Neural progenitor cell (in vitro differentiated cells): ENCODE results near the gene APLP2. TPM values are rescaled to one million over a fixed set of nuclear protein-coding genes. Genes with fewer than 3 reads are reported as not detected.

Experiments
- DNase-seq: peaks from one replicate; pipeline ENCODE4 v3.0.0-alpha.2; 2016; ENCODE audit warnings: low spot score
- H2AFZ ChIP-seq: fragments of 200-600 bp; sonication (generic); replicated peaks from 2 replicates; pipeline ENCODE4 v1.6.1; 2016; ENCODE audit warnings: antibody characterized with exemption
- H3F3A ChIP-seq: fragments of 200-600 bp; sonication (generic); 2 replicates; pipeline ENCODE4 v1.6.1; 2016; ENCODE audit warnings: antibody characterized with exemption, low read depth
- H3K27ac ChIP-seq: fragments of 200-600 bp; sonication (generic); 2 replicates; pipeline ENCODE4 v1.5.1; 2016; ENCODE audit warnings: mild to moderate bottlenecking
- H3K27me3 ChIP-seq: fragments of 200-600 bp; sonication (generic); 2 replicates; pipeline ENCODE4 v1.6.1; 2016; ENCODE audit warnings: mild to moderate bottlenecking, moderate library complexity
- H3K36me3 ChIP-seq: fragments of 200-600 bp; sonication (generic); 2 replicates; pipeline ENCODE4 v1.5.1; 2016
- H3K4me1 ChIP-seq: fragments of 200-600 bp; sonication (generic); 2 replicates; pipeline ENCODE4 v1.6.1; 2016; ENCODE audit warnings: mixed run types
- H3K4me2 ChIP-seq: fragments of 200-600 bp; sonication (generic); 2 replicates; pipeline ENCODE4 v1.6.1; 2016
- H3K4me3 ChIP-seq: fragments of 200-600 bp; sonication (generic); 2 replicates; pipeline ENCODE4 v1.5.1; 2016
- H3K79me2 ChIP-seq: fragments of 200-600 bp; sonication (generic); 2 replicates; pipeline ENCODE4 v1.6.1; 2016; ENCODE audit warnings: low read depth
- H3K9ac ChIP-seq: fragments of 200-600 bp; sonication (generic); 2 replicates; pipeline ENCODE4 v1.6.1; 2016
- H3K9me3 ChIP-seq: fragments of 200-600 bp; sonication (generic); 2 replicates; pipeline ENCODE4 v1.5.1; 2016; ENCODE audit warnings: low read depth
- H4K20me1 ChIP-seq: fragments of 200-600 bp; sonication (generic); 2 replicates; pipeline ENCODE4 v1.6.1; 2016; ENCODE audit warnings: low read depth
- H3K27ac Mint-ChIP-seq: 3 replicates; pipeline ENCODE4 v1.8.0; 2021; ENCODE audit warnings: mixed read lengths
- H3K27me3 Mint-ChIP-seq: 2 replicates; pipeline ENCODE4 v1.8.0; 2022; ENCODE audit warnings: low read depth, mild to moderate bottlenecking, inconsistent platforms, moderate library complexity, mixed read lengths; ENCODE audit not compliant: insufficient read depth
- H3K36me3 Mint-ChIP-seq: 3 replicates; pipeline ENCODE4 v1.8.0; 2021; ENCODE audit warnings: mixed read lengths
- H3K4me1 Mint-ChIP-seq: 3 replicates; pipeline ENCODE4 v1.8.0; 2021; ENCODE audit warnings: mixed read lengths
- H3K4me3 Mint-ChIP-seq: 3 replicates; pipeline ENCODE4 v1.8.0; 2021; ENCODE audit warnings: mild to moderate bottlenecking, moderate library complexity, mixed read lengths
- H3K9me3 Mint-ChIP-seq: 3 replicates; pipeline ENCODE4 v1.8.0; 2020; ENCODE audit warnings: mixed read lengths
- CTCF ChIP-seq: fragments of 200-600 bp; sonication (generic); IDR thresholded peaks from 2 replicates; pipeline ENCODE4 v1.5.1; 2017; ENCODE audit warnings: antibody characterized with exemption, mild to moderate bottlenecking
- EZH2 ChIP-seq: fragments of 200-600 bp; sonication (generic); IDR thresholded peaks from 2 replicates; pipeline ENCODE4 v1.6.1; 2017; ENCODE audit warnings: antibody characterized with exemption, mild to moderate bottlenecking, moderate library complexity
- EZH2phosphoT487 ChIP-seq: fragments of 200-600 bp; sonication (generic); IDR thresholded peaks from 2 replicates; pipeline ENCODE4 v1.6.1; 2017; ENCODE audit warnings: antibody characterized with exemption
- total RNA-seq: library from RNA; depleted of rRNA; stranded (reverse); fragments of >200 nt; gene quantifications from 2 replicates; pipeline ENCODE4 v1.2.3, GENCODE V29; 2015; ENCODE audit warnings: low replicate concordance

APLP2 gene
- total RNA-seq, 1 donor from 2014 or later = 455 TPM

- H3K4me1 Mint-ChIP-seq = no peaks in the 10 kb centered on the region
- Histone ChIP-seq H3F3A (peaks cover 17% of the 10 kb centered on the region), H2AFZ (no peak overlapping the region), H3K9me3 (no peaks in the 10 kb centered on the region), H3K4me2 (no peak overlapping the region), H4K20me1 (no peaks in the 10 kb centered on the region), H3K4me1 (no peaks in the 10 kb centered on the region), H3K79me2 (peaks cover 17% of the 10 kb centered on the region), H3K27ac (no peak overlapping the region), H3K27me3 (no peaks in the 10 kb centered on the region), H3K9ac (no peak overlapping the region), H3K4me3 (no peak overlapping the region), H3K36me3 (peaks cover 27% of the 10 kb centered on the region)
- H3K9me3 Mint-ChIP-seq = no peaks in the 10 kb centered on the region
- TF ChIP-seq EZH2phosphoT487 = no peak
- TF ChIP-seq CTCF = no peak
- TF ChIP-seq EZH2 = no peak
- DNase-seq = no peak
- peaks cover 64% of the 10 kb centered on the region for H3K36me3 Mint-ChIP-seq
- H3K27ac Mint-ChIP-seq = no peak overlapping the region
- H3K4me3 Mint-ChIP-seq = no peak overlapping the region
- H3K27me3 Mint-ChIP-seq = peaks cover 2% of the 10 kb centered on the region
These were observed 60.2 kb downstream of the APLP2 start for GRCh38 chr11:130129922-130130321.

GRCh38 chr11:130131961-130132850 lies 62.5 kb downstream of the APLP2 start:
- Mint-ChIP-seq H3K4me3 (no peak overlapping the region), H3K4me1 (no peaks in the 10 kb centered on the region), H3K27ac (no peak overlapping the region), H3K36me3 (peaks cover 73% of the 10 kb centered on the region), H3K27me3 (peaks cover 2% of the 10 kb centered on the region), H3K9me3 (no peaks in the 10 kb centered on the region)
- no peak overlapping the region for H3K4me2 ChIP-seq
- peaks cover 17% of the 10 kb centered on the region for H3F3A ChIP-seq
- H4K20me1 ChIP-seq = peaks cover 1% of the 10 kb centered on the region
- TF ChIP-seq EZH2 = no peak
- TF ChIP-seq CTCF = peak; percentile 74
- no peak for TF ChIP-seq EZH2phosphoT487
- no peak overlapping the region for H3K27ac ChIP-seq
- H3K79me2 ChIP-seq = peaks cover 10% of the 10 kb centered on the region
- peak; percentile 68 for DNase-seq
- H3K9me3 ChIP-seq = no peaks in the 10 kb centered on the region
- H2AFZ ChIP-seq = no peak overlapping the region
- H3K4me1 ChIP-seq = no peaks in the 10 kb centered on the region
- H3K9ac ChIP-seq = no peak overlapping the region
- H3K36me3 ChIP-seq = peaks cover 27% of the 10 kb centered on the region
- no peaks in the 10 kb centered on the region for H3K27me3 ChIP-seq
- no peak overlapping the region for H3K4me3 ChIP-seq

GRCh38 chr11:130133716-130134115 lies 64.0 kb downstream of the APLP2 start:
- Histone ChIP-seq H3F3A (peaks cover 17% of the 10 kb centered on the region), H2AFZ (no peak overlapping the region), H4K20me1 (peaks cover 7% of the 10 kb centered on the region), H3K27me3 (no peaks in the 10 kb centered on the region), H3K4me1 (no peaks in the 10 kb centered on the region), H3K79me2 (peaks cover 16% of the 10 kb centered on the region), H3K36me3 (peaks cover 27% of the 10 kb centered on the region), H3K27ac (no peak overlapping the region), H3K9ac (no peak overlapping the region), H3K9me3 (no peaks in the 10 kb centered on the region), H3K4me2 (no peak overlapping the region), H3K4me3 (no peak overlapping the region)
- Mint-ChIP-seq H3K27me3 (peaks cover 2% of the 10 kb centered on the region), H3K4me1 (no peaks in the 10 kb centered on the region), H3K9me3 (no peaks in the 10 kb centered on the region), H3K36me3 (peaks cover 80% of the 10 kb centered on the region), H3K27ac (no peak overlapping the region), H3K4me3 (no peak overlapping the region)
- TF ChIP-seq CTCF (no peak), EZH2 (no peak), EZH2phosphoT487 (no peak)
- no peak for DNase-seq
